Caco-2 (cell line): ENCODE data around the gene TMX3. TPM values are rescaled to one million over a fixed set of nuclear protein-coding genes. Genes with fewer than 3 reads are reported as not detected.

ENCODE experiments used
- BruUV-seq: library from RNA; stranded (reverse); fragments of 400-500 nt; replicated peaks from 2 replicates; lab custom pipeline; 2021; lab: Mats Ljungman, UMichigan
- CTCF ChIA-PET: fragments of 300-600 bp; sonication (Branson Sonifier 250); formaldehyde crosslinking; loops from one replicate; lab custom pipeline; 2022; ENCODE audit warnings: antibody characterized with exemption; lab: Charles Lee
- POLR2A ChIA-PET: fragments of 300-600 bp; sonication (Branson Sonifier 250); formaldehyde crosslinking; loops from one replicate; lab custom pipeline; 2022; ENCODE audit warnings: antibody characterized with exemption; lab: Charles Lee
- DNase-seq, 2 experiments: peaks; one replicate each; pipeline versions ENCODE4 v3.0.0 to v3.0.0-alpha.2; 2020 to 2022
- H3K27me3 ChIP-seq: replicated peaks from 2 replicates; pipeline ENCODE4 v1.6.0; 2011; ENCODE audit warnings: low read length; ENCODE audit not compliant: control insufficient read depth, insufficient read depth
- H3K36me3 ChIP-seq: 2 replicates; pipeline ENCODE4 v1.5.1; 2011; ENCODE audit warnings: low read length; ENCODE audit not compliant: control insufficient read depth, insufficient read depth
- H3K4me1 ChIP-seq: fragments of 250-450 bp; sonication (Bioruptor Pico); 2 replicates; pipeline ENCODE4 v1.5.1; 2020; ENCODE audit warnings: mild to moderate bottlenecking
- H3K4me3 ChIP-seq: 2 replicates; pipeline ENCODE4 v1.5.1; 2011; ENCODE audit warnings: low read depth, mild to moderate bottlenecking, control low read depth, low read length
- H3K9me3 ChIP-seq: fragments of 250-450 bp; sonication (Bioruptor Pico); 2 replicates; pipeline ENCODE4 v1.5.1; 2020; ENCODE audit warnings: mild to moderate bottlenecking, moderate library complexity
- H3K27ac Mint-ChIP-seq: one replicate; pipeline ENCODE4 v1.8.0; 2022; ENCODE audit warnings: mixed read lengths; ENCODE audit not compliant: unreplicated experiment
- H3K27me3 Mint-ChIP-seq: one replicate; pipeline ENCODE4 v1.8.0; 2022; ENCODE audit warnings: mixed read lengths; ENCODE audit not compliant: insufficient read depth, unreplicated experiment
- H3K36me3 Mint-ChIP-seq: one replicate; pipeline ENCODE4 v1.8.0; 2022; ENCODE audit warnings: mild to moderate bottlenecking, mixed read lengths; ENCODE audit not compliant: insufficient read depth, unreplicated experiment
- H3K4me1 Mint-ChIP-seq: one replicate; pipeline ENCODE4 v1.8.0; 2022; ENCODE audit warnings: low read depth, mixed read lengths; ENCODE audit not compliant: unreplicated experiment
- H3K4me3 Mint-ChIP-seq: one replicate; pipeline ENCODE4 v1.8.0; 2022; ENCODE audit warnings: mild to moderate bottlenecking, moderate library complexity, mixed read lengths; ENCODE audit not compliant: unreplicated experiment
- H3K9me3 Mint-ChIP-seq: one replicate; pipeline ENCODE4 v1.8.0; 2022; ENCODE audit warnings: mixed read lengths; ENCODE audit not compliant: unreplicated experiment
- intact Hi-C: fragments of 100-400 bp; cut with micrococcal nuclease; formaldehyde crosslinking; loops from one replicate; pipeline ENCODE4 v1.10.0; 2022; ENCODE audit not compliant: unreplicated experiment
- total RNA-seq: library from RNA; stranded (reverse); gene quantifications from 2 replicates; pipeline ENCODE4 v1.2.3, GENCODE V29; 2022
- TF ChIP-seq, protein P1 (sequence below), 2 experiments: fragments of 200-600 bp in 1 of 2; IDR thresholded peaks; 1 replicate in 1 of 2; 2 replicates in 1 of 2; pipeline versions ENCODE4 v1.5.1 to v1.8.0; 2011 to 2022; ENCODE audit warnings: antibody characterized with exemption in 1 of 2, control low read depth in 1 of 2, inconsistent platforms in 1 of 2, low read depth in 1 of 2, low read length in 1 of 2, mild to moderate bottlenecking in 1 of 2, moderate library complexity in 1 of 2; ENCODE audit not compliant: insufficient read depth in 1 of 2, severe bottlenecking in 1 of 2, unreplicated experiment in 1 of 2

Gene TMX3
- total RNA-seq, 1 experiment from 2014 or later, result 17.9 TPM

DNA sequence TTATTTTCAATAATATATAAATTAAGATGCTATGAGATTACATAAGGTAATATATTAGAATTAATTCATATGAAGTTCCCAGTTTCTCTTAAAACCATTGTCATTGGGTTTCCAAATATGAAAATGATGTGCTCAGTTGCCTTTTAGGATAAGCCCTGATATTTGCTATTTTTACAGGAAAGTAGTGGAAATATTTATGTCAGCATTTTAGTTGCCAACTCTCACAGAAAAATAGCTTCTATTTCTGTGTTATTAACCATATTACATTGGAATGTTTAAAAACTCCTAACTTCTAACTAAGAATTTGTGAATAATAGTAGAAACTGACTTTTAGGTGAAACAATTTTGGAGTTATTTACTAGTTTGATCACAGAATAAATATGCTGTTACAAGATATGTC lies 74.0 kb downstream of the TMX3 start:
- Histone ChIP-seq H3K4me3 (no peak overlapping the region), H3K4me1 (no peaks in the 10 kb centered on the region), H3K9me3 (no peaks in the 10 kb centered on the region), H3K27me3 (no peaks in the 10 kb centered on the region), H3K36me3 (no peaks in the 10 kb centered on the region)
- ChIA-PET CTCF (no interaction called here), POLR2A (no interaction called here)
- H3K27ac Mint-ChIP-seq, result no peak overlapping the region
- intact Hi-C loops, result no loop called here
- no TSS peak for BruUV-seq
- no peaks in the 10 kb centered on the region for H3K36me3 Mint-ChIP-seq
- H3K9me3 Mint-ChIP-seq, result no peaks in the 10 kb centered on the region
- no peak for DNase-seq
- H3K4me3 Mint-ChIP-seq, result no peak overlapping the region
- no peaks in the 10 kb centered on the region for H3K27me3 Mint-ChIP-seq
- TF ChIP-seq, protein P1, sequence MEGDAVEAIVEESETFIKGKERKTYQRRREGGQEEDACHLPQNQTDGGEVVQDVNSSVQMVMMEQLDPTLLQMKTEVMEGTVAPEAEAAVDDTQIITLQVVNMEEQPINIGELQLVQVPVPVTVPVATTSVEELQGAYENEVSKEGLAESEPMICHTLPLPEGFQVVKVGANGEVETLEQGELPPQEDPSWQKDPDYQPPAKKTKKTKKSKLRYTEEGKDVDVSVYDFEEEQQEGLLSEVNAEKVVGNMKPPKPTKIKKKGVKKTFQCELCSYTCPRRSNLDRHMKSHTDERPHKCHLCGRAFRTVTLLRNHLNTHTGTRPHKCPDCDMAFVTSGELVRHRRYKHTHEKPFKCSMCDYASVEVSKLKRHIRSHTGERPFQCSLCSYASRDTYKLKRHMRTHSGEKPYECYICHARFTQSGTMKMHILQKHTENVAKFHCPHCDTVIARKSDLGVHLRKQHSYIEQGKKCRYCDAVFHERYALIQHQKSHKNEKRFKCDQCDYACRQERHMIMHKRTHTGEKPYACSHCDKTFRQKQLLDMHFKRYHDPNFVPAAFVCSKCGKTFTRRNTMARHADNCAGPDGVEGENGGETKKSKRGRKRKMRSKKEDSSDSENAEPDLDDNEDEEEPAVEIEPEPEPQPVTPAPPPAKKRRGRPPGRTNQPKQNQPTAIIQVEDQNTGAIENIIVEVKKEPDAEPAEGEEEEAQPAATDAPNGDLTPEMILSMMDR (IDR thresholded peaks at IDR 0.05; ENCODE audit: insufficient read depth in 1 of 2, low read depth in 1 of 2, low read length in 1 of 2, severe bottlenecking in 1 of 2, unreplicated experiment in 1 of 2), result no peak
- no peaks in the 10 kb centered on the region for H3K4me1 Mint-ChIP-seq

DNA sequence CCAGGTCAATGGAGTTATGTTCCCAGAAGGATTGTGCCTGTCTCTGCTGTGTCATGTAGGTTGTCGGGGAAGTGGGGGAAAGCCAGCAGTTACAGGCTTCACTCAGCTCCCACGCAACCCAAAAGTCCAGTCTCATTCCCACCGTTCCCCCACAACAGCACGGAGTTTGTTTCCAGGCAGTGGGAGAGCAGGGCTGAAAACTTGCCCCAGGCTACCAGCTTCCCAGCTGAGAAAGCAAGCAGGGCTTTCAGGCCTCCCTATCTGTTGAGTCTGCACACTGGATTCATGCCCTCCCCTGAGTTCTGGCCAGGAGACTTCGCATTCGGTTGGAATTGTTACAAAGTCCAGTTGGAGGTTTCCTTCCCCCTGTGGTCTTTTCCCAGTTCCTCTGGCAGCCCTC lies 76.3 kb downstream of the TMX3 start:
- intact Hi-C loops, result no loop called here
- Histone ChIP-seq H3K27me3 (no peaks in the 10 kb centered on the region), H3K4me3 (no peak overlapping the region), H3K36me3 (no peaks in the 10 kb centered on the region), H3K9me3 (no peaks in the 10 kb centered on the region), H3K4me1 (no peaks in the 10 kb centered on the region)
- no peak for DNase-seq
- Mint-ChIP-seq H3K27ac (no peak overlapping the region), H3K4me3 (no peak overlapping the region), H3K36me3 (no peaks in the 10 kb centered on the region), H3K27me3 (no peaks in the 10 kb centered on the region), H3K4me1 (no peaks in the 10 kb centered on the region), H3K9me3 (no peaks in the 10 kb centered on the region)
- CTCF ChIA-PET, result no interaction called here
- BruUV-seq, result no TSS peak
- TF ChIP-seq, protein P1 (IDR thresholded peaks at IDR 0.05; ENCODE audit: insufficient read depth in 1 of 2, low read depth in 1 of 2, low read length in 1 of 2, severe bottlenecking in 1 of 2, unreplicated experiment in 1 of 2), result no peak
- POLR2A ChIA-PET, result no interaction called here

DNA sequence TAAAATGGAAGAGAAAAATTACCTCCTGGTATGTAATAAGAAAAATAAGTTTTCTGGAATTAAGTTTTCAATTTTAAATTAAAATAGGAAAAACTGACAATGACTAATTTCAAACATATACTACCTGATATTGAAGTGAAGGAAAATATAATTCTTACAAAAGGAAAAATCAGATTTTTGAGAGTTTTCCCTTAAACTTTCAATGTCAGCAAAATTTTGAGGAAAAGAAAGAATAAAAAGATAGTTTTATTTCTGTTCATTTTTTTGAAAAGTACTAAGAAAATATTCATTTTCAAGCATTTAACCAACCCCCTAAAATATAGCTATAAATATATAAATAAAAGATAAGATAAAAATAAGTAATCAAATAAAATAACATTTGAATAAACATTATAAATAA lies 87.1 kb downstream of the TMX3 start:
- intact Hi-C loops, result no loop called here
- no peak overlapping the region for H3K4me3 ChIP-seq
- no peak for DNase-seq
- Mint-ChIP-seq H3K9me3 (no peaks in the 10 kb centered on the region), H3K4me3 (no peak overlapping the region), H3K4me1 (no peaks in the 10 kb centered on the region), H3K27me3 (no peaks in the 10 kb centered on the region), H3K27ac (no peak overlapping the region), H3K36me3 (no peaks in the 10 kb centered on the region)
- ChIA-PET POLR2A (no interaction called here), CTCF (no interaction called here)
- H3K9me3 ChIP-seq, result no peaks in the 10 kb centered on the region
- H3K4me1 ChIP-seq, result no peaks in the 10 kb centered on the region
- TF ChIP-seq, protein P1 (IDR thresholded peaks at IDR 0.05; ENCODE audit: insufficient read depth in 1 of 2, low read depth in 1 of 2, low read length in 1 of 2, severe bottlenecking in 1 of 2, unreplicated experiment in 1 of 2), result no peak
- no TSS peak for BruUV-seq
- H3K27me3 ChIP-seq, result no peaks in the 10 kb centered on the region
- H3K36me3 ChIP-seq, result no peaks in the 10 kb centered on the region

Other genes starting within 250 kb of the TMX3 start
- gene CCDC102B, start 83.0 kb upstream of the TMX3 start, total RNA-seq, result 0.60 and 1.1 TPM in 2 replicates